ENCODE data around the gene FBXO7. TPM values are rescaled to one million over a fixed set of nuclear protein-coding genes. Genes with fewer than 3 reads are reported as not detected.

Gene FBXO7
- total RNA-seq, 2 experiments from 2014 or later, result 93.5 to 101 TPM

- H3K27ac Mint-ChIP-seq, result no peak overlapping the region
- no peak for DNase-seq
Measured at GRCh38 chr22:32542066-32542676, 67.6 kb downstream of the FBXO7 start.

GRCh38 chr22:32542677-32543357 lies 68.2 kb downstream of the FBXO7 start:
- ATAC-seq (ENCODE audit: low read depth), result no peak
- Mint-ChIP-seq H3K4me3 (no peak overlapping the region), H3K27ac (no peak overlapping the region), H3K9me3 (no peaks in the 10 kb centered on the region), H3K4me1 (no peaks in the 10 kb centered on the region), H3K27me3 (peaks cover 9% of the 10 kb centered on the region), H3K36me3 (no peaks in the 10 kb centered on the region)
- DNase-seq, result no peak
- POLR2A ChIA-PET, result no interaction called here

More at GRCh38 chr22:32542066-32542676, 67.6 kb downstream of the FBXO7 start:
- H3K4me1 Mint-ChIP-seq, result no peaks in the 10 kb centered on the region
- H3K4me3 Mint-ChIP-seq, result no peak overlapping the region
- no peaks in the 10 kb centered on the region for H3K9me3 Mint-ChIP-seq
- no peak for ATAC-seq (ENCODE audit: low read depth)
- POLR2A ChIA-PET, result no interaction called here
- peaks cover 9% of the 10 kb centered on the region for H3K27me3 Mint-ChIP-seq
- H3K36me3 Mint-ChIP-seq, result no peaks in the 10 kb centered on the region

- no peak for ATAC-seq (ENCODE audit: low read depth)
- Mint-ChIP-seq H3K36me3 (no peaks in the 10 kb centered on the region), H3K27me3 (peaks cover 11% of the 10 kb centered on the region), H3K4me3 (no peak overlapping the region), H3K27ac (no peak overlapping the region), H3K9me3 (no peaks in the 10 kb centered on the region), H3K4me1 (no peaks in the 10 kb centered on the region)
- DNase-seq, result no peak
- POLR2A ChIA-PET, result no interaction called here
Measured at GRCh38 chr22:32544953-32545558, 70.4 kb downstream of the FBXO7 start.

GRCh38 chr22:32545801-32546200 lies 71.2 kb downstream of the FBXO7 start:
- Mint-ChIP-seq H3K4me1 (no peaks in the 10 kb centered on the region), H3K27me3 (peaks cover 11% of the 10 kb centered on the region), H3K9me3 (no peaks in the 10 kb centered on the region), H3K36me3 (no peaks in the 10 kb centered on the region), H3K27ac (no peak overlapping the region), H3K4me3 (no peak overlapping the region)
- DNase-seq, result no peak
- ATAC-seq (ENCODE audit: low read depth), result no peak
- POLR2A ChIA-PET, result no interaction called here

GRCh38 chr22:32546496-32546895 lies 71.9 kb downstream of the FBXO7 start:
- no peak overlapping the region for H3K4me3 Mint-ChIP-seq
- POLR2A ChIA-PET, result no interaction called here
- H3K27me3 Mint-ChIP-seq, result peaks cover 11% of the 10 kb centered on the region
- H3K9me3 Mint-ChIP-seq, result no peaks in the 10 kb centered on the region
- no peaks in the 10 kb centered on the region for H3K4me1 Mint-ChIP-seq
- no peak for DNase-seq
- no peaks in the 10 kb centered on the region for H3K36me3 Mint-ChIP-seq
- ATAC-seq (ENCODE audit: low read depth), result no peak
- no peak overlapping the region for H3K27ac Mint-ChIP-seq

GRCh38 chr22:32546935-32547334 lies 72.3 kb downstream of the FBXO7 start:
- Mint-ChIP-seq H3K27ac (no peak overlapping the region), H3K36me3 (no peaks in the 10 kb centered on the region), H3K4me1 (no peaks in the 10 kb centered on the region), H3K27me3 (peaks cover 10% of the 10 kb centered on the region), H3K4me3 (no peak overlapping the region), H3K9me3 (no peaks in the 10 kb centered on the region)
- no peak for DNase-seq
- POLR2A ChIA-PET, result no interaction called here
- ATAC-seq (ENCODE audit: low read depth), result no peak

- no peak overlapping the region for H3K4me3 Mint-ChIP-seq
- peaks cover 10% of the 10 kb centered on the region for H3K27me3 Mint-ChIP-seq
- H3K9me3 Mint-ChIP-seq, result no peaks in the 10 kb centered on the region
- DNase-seq, result no peak
- POLR2A ChIA-PET, result no interaction called here
- no peaks in the 10 kb centered on the region for H3K4me1 Mint-ChIP-seq
- ATAC-seq (ENCODE audit: low read depth), result no peak
- H3K36me3 Mint-ChIP-seq, result no peaks in the 10 kb centered on the region
- H3K27ac Mint-ChIP-seq, result no peak overlapping the region
Measured at GRCh38 chr22:32548039-32548438, 73.4 kb downstream of the FBXO7 start.

Other genes starting within 250 kb of the FBXO7 start
- gene SLC5A4, start 219.5 kb upstream of the FBXO7 start, total RNA-seq, result not detected
- not detected for gene RFPL3, start 116.9 kb upstream of the FBXO7 start, total RNA-seq
- 10 to 100 TPM; 53.0 to 57.2 TPM for gene RTCB, start 62.6 kb upstream of the FBXO7 start, total RNA-seq
- not detected for gene BPIFC, start 10.4 kb upstream of the FBXO7 start, total RNA-seq

Measured in activated naive CD8-positive, alpha-beta T cell treated with anti-CD3 and anti-CD28 coated beads, Interleukin-2, amount 10 ng/mL, durations not matched to agents 7 days and 5 days (primary cell).